Stimulated activated CD8-positive, alpha-beta memory T cell treated with anti-CD3 and anti-CD28 coated beads, Interleukin-7, amount 100 ng/mL, for 48 hours (primary cell): ENCODE data around the gene PLXDC2.

Experiments used
- DNase-seq, 2 donors: peaks; one replicate each; pipeline ENCODE4 v3.0.0-alpha.2; 2020; ENCODE audit warnings: low read depth in 1 of 2; ENCODE audit errors: extremely low read depth in 1 of 2

PLXDC2 gene

GRCh38 chr10:20254078-20254477 is 437.8 kb downstream of the PLXDC2 start:
- no peak for DNase-seq

GRCh38 chr10:20254497-20254896 is 438.3 kb downstream of the PLXDC2 start:
- no peak for DNase-seq

DNA sequence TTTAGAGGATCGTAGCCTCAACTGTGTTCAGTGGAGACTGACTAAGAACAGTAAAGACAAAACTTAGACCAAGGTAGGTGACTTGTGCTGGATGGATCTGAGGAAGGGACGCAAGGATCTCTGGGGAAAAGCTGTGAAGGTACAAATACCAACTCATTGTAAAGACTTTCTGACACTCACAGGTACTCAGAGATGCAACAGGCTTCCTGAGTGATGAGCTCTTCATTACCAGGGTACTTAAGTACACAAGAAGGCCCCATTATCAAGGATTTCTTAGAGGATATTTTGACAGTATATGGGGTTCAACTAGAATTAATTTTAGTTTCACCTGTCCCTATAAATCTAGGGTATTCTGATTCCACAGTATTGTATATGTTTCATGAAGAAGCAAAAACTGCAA is 440.7 kb downstream of the PLXDC2 start:
- DNase-seq = no peak

GRCh38 chr10:20257422-20257821 is 441.2 kb downstream of the PLXDC2 start:
- DNase-seq = no peak

- no peak for DNase-seq
Observed at GRCh38 chr10:20265146-20265545, 448.9 kb downstream of the PLXDC2 start.

DNA sequence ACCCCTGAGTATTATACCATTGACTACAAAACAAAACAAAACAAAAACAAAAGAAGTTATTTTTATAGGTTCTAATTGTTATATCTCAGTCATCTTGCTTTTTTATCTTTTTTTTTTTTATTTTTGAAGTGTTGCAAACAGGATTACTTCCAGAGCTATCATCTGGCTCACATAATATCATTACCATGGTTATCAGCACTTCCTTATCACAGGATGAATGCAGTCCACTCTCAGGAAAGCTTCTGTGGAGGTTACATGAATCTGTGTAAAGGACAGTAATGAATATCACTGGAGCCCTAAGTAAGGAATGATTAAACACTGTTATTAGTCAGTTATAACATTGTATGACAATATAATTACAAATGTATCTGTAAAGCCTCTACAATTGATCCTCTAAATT is 451.5 kb downstream of the PLXDC2 start:
- no peak for DNase-seq

DNA sequence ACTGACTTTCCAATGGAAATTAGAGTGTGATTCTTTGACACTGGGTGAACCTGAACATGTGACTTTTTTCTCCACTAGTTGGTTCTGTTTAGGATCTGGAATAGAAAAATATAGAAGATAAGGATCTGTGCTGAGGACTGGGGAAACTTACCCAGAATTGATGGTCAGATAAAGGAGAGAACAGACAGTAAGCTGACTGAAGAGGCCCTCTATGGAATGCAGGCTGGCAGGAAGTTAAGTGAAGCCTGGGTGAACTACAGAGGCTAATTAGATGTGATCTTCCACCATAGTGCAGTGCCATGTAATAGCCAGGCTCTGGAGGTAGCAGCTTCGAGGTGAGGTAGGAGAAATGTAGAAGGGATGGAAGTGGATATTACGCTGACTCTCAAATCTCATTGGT is 455.3 kb downstream of the PLXDC2 start:
- no peak for DNase-seq

DNA sequence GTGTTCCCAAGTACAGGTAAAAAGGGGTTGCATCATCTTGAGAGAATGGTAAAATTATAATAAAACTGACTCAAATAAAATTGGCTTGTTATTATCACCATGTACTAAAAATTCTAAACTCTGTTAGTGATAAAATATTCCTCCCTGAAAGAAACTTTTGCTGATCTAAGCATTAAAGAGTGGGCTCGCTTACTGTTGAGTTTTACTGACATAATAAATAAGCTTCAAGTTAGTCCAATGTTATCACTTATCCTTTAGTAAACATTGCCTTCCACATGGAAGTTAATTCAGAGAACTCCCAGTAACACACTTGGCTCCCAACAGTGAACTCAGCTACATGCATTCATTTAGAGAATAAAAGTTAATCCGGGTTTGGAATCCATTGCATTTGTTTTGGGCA is 456.4 kb downstream of the PLXDC2 start:
- no peak for DNase-seq

DNA sequence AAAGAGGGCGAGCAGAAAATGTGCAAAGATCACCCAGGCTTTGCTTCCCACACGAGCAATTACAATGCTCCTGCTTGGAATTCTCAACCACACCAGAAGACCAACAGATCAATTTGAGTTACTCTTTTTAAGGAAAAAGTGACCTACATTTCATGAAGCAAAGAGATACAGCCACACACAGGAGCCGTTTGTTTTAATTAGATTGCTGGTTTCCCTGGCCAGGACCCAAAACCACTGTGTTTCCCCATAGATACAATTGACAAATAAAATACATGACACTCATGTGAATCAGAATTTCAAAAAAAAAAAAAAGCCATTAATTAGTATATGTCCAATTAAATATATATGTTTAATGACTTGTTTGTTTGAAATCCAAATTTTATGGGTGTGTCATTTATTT is 458.3 kb downstream of the PLXDC2 start:
- DNase-seq = no peak

GRCh38 chr10:20276127-20276979 is 460.1 kb downstream of the PLXDC2 start:
- no peak for DNase-seq

DNA sequence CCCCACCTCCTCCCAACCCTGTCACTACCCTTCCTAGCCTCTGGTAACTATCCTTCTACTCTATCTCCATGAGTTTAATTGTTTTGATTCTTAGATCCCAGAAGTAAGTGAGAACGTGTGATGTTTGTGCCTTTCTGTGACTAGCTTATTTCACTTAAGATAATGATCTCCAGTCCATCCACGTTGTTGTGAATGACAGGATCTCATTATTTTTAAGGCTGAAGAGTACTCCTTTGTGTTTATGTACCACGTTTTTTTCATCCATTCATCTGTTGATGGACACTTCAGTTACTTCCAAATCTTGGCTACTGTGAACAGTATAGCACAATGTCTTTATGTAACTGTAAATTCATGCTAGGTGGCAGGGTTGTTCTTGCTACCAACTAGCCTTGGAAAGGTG is 461.6 kb downstream of the PLXDC2 start:
- DNase-seq = no peak

DNA sequence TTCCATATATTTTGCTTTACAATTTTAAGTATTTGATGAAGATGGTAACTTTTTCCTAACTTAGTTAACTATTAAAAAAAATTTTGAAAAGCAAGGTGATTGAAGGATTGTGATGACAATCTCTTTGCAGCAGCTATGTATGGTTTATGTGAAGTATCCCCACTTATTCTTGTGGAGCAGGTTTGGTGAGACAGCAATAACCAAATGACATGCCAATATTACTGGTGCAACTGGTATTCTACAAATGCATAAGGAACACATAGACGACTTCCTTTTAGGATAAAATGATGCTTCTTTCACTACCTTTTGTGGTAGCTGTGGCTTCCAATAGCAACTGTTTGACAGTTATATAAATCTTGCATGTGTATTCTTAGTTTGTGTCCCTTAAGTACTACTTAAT is 465.3 kb downstream of the PLXDC2 start:
- DNase-seq = no peak

- no peak for DNase-seq
Observed at GRCh38 chr10:20287586-20287985, 471.4 kb downstream of the PLXDC2 start.

- no peak for DNase-seq
Observed at GRCh38 chr10:20288060-20288459, 471.8 kb downstream of the PLXDC2 start.

DNA sequence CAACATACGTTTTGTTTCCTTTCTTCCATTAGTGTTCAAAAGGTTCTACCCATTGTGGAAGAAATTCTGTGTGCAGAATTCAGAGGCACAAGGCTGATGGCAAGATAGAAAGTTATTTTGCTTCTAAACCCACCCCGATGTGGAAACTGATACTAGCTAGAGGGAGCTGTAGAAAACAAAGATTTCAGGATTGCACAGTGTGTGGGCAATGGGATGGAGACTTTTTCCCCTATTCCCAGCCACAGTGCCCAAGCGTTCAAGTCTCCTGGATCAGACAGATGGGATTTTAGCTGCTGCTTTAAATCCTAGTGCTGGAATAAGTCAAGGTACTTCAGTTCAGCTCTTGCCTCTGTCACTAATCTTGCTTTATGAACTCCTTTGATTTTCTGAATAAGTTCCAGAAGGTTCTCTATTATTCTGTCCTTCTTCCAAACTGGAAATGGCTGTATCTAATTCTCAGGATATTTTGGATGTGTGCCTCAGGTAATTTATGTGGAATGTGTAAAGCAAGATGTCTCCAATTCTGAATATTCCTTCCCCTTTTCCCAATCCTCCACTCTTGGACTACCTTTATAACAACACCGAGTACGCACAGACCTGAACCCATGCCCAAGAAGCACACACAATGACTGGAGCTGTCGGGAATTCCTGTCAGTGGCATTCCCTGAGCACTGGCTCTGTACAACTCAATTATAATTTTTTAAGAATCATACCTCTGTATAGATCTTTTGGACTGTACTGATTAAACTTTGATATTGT is 473.0 kb downstream of the PLXDC2 start:
- no peak for DNase-seq

DNA sequence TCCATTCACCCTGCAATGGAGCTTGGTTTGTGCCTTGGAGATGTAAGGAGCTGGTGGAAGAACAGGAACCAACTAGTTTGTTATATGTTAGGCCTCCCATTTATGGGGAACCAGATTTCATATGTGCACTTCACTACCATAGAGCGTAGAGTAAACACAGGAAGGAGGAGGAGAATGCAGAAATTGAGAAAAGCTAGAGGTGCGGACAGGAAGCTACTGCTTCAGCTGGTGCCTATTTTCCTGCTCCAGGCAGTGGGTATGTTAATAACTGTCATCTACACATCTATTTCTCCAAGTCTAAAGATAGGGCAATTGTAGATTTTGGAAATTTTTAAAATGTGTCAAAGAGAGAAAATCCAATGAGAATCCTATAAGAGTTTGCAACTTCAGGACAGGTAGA is 482.2 kb downstream of the PLXDC2 start:
- no peak for DNase-seq

DNA sequence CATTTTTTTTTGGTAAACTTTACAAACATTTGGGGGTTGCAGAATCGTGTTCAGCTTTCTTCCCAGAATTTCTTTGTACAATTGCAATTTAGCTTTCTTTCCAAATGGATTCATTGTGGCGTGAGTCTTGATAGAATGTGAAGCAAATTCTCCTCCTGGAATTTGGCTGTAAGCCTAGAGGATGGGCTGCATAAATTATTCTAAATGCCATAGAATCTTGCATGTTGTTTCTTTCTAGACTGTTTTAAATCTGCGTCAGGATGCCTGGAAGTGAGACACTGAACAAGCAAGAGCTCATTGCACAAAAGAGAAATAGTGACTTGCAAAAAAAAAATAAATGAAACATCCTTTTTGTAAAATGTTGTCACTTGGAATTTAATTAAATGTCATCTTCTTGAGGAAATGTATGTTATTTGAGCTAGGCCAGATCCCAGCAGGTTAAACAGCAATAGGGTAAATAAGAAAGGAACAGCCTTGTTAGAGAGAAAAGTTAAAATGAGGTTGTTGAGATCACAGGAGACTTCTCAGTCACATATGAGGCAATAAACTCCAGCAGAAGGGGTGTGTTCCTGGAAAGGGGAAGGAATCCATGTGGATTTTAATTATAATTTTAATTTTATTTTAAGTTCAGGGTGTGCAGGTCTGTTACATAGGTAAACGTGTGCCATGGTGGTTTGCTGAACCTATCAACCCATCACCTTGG is 483.0 kb downstream of the PLXDC2 start:
- no peak for DNase-seq

DNA sequence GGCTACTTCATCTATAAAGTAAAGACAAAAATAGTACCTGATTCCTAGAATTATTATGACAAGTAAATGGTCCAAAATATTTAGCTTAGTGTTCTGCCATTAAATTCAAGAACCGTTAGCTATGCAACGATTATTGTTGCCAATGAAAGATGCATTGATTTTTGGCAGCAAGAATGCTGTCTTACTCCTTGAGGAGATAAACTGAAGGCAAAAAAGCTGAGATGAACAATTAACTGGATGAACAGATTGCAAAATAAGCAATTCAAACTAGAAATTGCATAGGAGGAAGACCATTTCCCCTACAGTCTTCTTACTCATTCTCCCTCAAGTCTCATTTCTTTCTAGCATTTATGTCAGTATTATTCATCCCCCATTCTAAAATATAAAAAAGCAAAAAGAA is 484.5 kb downstream of the PLXDC2 start:
- DNase-seq = no peak

- DNase-seq = no peak
Observed at GRCh38 chr10:20302033-20302432, 485.8 kb downstream of the PLXDC2 start.

- no peak for DNase-seq
Observed at GRCh38 chr10:20303453-20304152, 487.4 kb downstream of the PLXDC2 start.

DNA sequence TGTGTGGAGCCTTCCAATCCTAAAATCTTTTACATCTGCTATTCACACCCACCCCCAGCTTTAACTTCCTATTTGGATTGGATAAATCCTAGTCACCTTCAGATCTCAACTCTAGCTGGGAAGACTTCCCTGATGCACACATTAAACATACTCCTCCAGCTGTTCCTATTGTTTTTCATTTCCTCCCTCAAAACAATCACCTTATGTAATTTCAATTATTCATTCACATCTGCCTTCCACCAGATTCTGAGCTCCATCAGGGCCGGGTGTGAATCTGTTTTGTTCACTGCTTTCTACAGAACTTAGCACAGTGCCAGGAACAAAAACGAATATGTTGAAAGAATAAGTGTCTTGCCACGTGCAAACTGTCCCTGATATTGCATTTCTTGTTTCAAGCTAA is 497.4 kb downstream of the PLXDC2 start:
- DNase-seq = no peak
